ENCODE measurements around the gene SLC39A3.

Gene SLC39A3

DNA sequence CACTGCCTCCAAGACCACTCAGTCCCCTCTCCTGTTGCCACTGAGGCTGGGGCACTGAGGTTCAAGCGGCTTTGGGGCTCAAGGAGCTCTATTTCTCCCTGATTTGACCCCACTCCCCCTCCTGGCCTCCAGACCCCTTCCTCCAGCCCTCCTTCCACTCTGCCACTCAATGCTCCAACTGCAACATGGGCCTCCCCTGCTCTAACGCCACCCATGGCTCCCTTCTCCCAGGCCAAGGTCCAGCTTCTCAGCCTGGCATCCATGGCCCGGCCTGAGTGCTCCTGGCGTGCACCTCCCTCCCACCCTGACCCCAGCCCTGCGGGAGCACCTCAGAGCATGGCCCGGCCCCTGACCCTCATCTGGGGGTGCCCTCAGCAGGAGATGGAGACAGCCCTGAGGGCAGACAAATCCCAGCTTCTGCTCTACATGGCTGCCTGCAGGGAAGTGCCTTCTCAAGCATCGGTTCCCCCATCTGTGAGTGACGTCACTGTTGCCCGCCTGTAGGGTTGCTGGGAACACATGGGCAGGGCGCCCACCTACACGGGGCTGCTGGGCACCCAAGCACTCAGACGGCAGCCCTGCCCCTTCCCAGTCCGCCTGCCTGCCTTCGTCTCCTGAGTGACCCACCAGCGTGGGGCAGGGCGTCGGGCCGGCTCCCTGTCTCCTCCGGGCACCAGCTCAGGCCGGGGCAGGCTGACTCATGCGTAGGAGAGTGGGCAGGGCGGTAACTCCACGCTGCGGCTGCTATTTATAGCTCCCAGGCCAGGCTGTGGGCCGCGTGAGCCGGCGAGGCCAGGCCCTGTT lies 17.1 kb downstream of the SLC39A3 start:
- TF ChIP-seq, protein P1, sequence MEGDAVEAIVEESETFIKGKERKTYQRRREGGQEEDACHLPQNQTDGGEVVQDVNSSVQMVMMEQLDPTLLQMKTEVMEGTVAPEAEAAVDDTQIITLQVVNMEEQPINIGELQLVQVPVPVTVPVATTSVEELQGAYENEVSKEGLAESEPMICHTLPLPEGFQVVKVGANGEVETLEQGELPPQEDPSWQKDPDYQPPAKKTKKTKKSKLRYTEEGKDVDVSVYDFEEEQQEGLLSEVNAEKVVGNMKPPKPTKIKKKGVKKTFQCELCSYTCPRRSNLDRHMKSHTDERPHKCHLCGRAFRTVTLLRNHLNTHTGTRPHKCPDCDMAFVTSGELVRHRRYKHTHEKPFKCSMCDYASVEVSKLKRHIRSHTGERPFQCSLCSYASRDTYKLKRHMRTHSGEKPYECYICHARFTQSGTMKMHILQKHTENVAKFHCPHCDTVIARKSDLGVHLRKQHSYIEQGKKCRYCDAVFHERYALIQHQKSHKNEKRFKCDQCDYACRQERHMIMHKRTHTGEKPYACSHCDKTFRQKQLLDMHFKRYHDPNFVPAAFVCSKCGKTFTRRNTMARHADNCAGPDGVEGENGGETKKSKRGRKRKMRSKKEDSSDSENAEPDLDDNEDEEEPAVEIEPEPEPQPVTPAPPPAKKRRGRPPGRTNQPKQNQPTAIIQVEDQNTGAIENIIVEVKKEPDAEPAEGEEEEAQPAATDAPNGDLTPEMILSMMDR (IDR thresholded peaks at IDR 0.05; ENCODE audit: low read depth, low read length), result no peak
- peak; percentile 76 to 84 for DNase-seq (ENCODE audit: low read depth in 2 of 2)
- no peak overlapping the region for H3K4me3 ChIP-seq (replicated peaks in 1 of 2; ENCODE audit: low read depth in 2 of 2, low read length in 2 of 2)

GRCh38 chr19:2721570-2722540 lies 18.0 kb downstream of the SLC39A3 start:
- TF ChIP-seq, protein P1 (IDR thresholded peaks at IDR 0.05; ENCODE audit: low read depth, low read length), result no peak
- H3K4me3 ChIP-seq (replicated peaks in 1 of 2; ENCODE audit: low read depth in 2 of 2, low read length in 2 of 2), result peak overlapping the region in 1 of 2 donors; percentile 31
- DNase-seq (ENCODE audit: low read depth in 2 of 2), result no peak

DNA sequence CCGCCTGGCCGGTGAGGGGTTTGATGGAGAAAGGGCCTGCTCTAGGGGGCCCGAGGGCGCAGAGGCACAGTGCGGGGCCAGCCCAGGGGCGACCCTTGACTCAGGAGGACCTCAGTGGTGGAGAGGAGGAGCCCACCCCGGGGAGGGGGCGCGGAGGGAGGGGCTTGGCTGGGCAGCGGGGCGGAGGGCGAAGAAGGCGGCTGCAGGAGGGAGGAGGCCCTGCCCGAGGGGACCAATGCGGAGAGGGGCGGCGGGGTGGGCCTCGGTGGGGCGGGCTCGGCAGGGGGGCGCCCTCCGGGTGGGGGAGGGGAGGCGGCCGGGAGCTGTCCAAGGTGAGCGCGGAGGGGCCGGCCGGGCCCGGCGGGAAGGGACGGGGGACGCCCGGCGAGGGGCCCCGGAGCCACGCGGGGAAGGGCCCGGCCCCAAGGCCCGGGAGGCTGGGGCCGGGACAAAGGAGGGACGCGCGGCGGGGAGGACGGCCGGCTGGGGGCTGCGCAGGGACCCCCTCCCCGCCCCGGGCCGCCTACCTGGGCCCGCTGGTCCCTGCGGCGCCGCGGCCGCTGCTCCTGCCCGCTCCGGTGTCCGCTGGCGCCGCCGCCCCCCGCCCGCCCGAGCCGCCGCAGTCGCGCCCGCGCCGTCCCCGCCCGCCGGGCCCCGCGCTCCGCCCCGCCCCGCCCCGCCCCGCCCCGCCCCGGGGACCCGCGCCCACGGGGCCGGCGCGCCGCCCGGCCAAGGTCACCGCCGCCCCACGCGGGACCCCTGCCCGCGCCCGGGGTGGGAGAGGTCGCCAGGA lies 18.8 kb downstream of the SLC39A3 start, which contains the start of gene DIRAS1:
Gene DIRAS1 (minus strand): TSS at position 596 of the 793 bp plus-strand sequence. CDS start 3,566 bp downstream, outside the sequence.
- TF ChIP-seq, protein P1 (IDR thresholded peaks at IDR 0.05; ENCODE audit: low read depth, low read length), result no peak
- H3K4me3 ChIP-seq (replicated peaks in 1 of 2; ENCODE audit: low read depth in 2 of 2, low read length in 2 of 2), result peak within 1 kb of the TSS in 1 of 2 donors; percentile 46
- no peak for DNase-seq (ENCODE audit: low read depth in 2 of 2)

- TF ChIP-seq, protein P1 (IDR thresholded peaks at IDR 0.05; ENCODE audit: low read depth, low read length), result no peak
- H3K4me3 ChIP-seq (replicated peaks in 1 of 2; ENCODE audit: low read depth in 2 of 2, low read length in 2 of 2), result peak overlapping the region in 1 of 2 donors; percentile 46
- peak; percentile 28 to 29 for DNase-seq (ENCODE audit: low read depth in 2 of 2)
Measured at GRCh38 chr19:2719920-2720776, 19.7 kb downstream of the SLC39A3 start.

- no peak for DNase-seq (ENCODE audit: low read depth in 2 of 2)
- TF ChIP-seq, protein P1 (IDR thresholded peaks at IDR 0.05; ENCODE audit: low read depth, low read length), result no peak
- H3K4me3 ChIP-seq (replicated peaks in 1 of 2; ENCODE audit: low read depth in 2 of 2, low read length in 2 of 2), result no peak overlapping the region
Measured at GRCh38 chr19:2719232-2719735, 20.5 kb downstream of the SLC39A3 start.
